NOMO-1 treated with DMSO at 0.1 percent for 48 hours (cell line): ENCODE data around the gene NFATC3.
A peak's percentile ranks its signal among the peaks of the same experiment; 100 is the strongest.
"Not testable (repeated sequence)": the region's sequence is repeated elsewhere in the genome, so short reads cannot be mapped to it uniquely, and the experiment has no call there.

Experiments
- DNase-seq: peaks from one replicate; lab custom pipeline; 2025; ENCODE audit not compliant: unreplicated experiment; lab: John Stamatoyannopoulos, UW

The NFATC3 gene

GRCh38 chr16:68088130-68088972 lies 3.2 kb downstream of the NFATC3 start:
- DNase-seq = no peak

GRCh38 chr16:68089067-68089466 lies 3.9 kb downstream of the NFATC3 start:
- DNase-seq = no peak

- peak; percentile 20 for DNase-seq
These were observed 5.0 kb downstream of the NFATC3 start for GRCh38 chr16:68090130-68090529.

DNA sequence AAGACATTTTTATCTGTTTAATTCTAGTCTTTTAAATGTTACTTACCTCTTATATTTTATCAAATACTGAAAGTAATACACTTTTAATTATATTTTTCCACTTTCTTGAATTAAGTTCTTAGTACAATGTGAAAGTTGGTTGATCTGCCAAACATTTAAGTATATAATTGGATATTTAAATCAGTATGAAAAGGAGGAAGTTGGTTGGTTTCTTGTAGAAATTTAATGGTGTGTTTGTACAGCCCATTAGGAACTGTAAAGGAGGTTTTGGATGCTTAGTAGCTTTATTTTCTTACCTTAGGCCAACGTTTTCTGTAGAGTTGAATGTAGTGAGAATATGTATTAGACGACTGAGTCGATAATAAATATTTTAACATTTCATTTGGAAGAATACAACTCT lies 5.4 kb downstream of the NFATC3 start:
- DNase-seq = peak; percentile 69

GRCh38 chr16:68091380-68092261 lies 6.5 kb downstream of the NFATC3 start:
- peak; percentile 5 for DNase-seq

- not testable (repeated sequence) for DNase-seq
These were observed 7.1 kb downstream of the NFATC3 start for GRCh38 chr16:68092275-68092674.

GRCh38 chr16:68093816-68094613 lies 8.8 kb downstream of the NFATC3 start:
- DNase-seq = peak; percentile 45

- no peak for DNase-seq
These were observed 9.4 kb downstream of the NFATC3 start for GRCh38 chr16:68094614-68094934.

GRCh38 chr16:68096491-68096890 lies 11.3 kb downstream of the NFATC3 start:
- no peak for DNase-seq

DNA sequence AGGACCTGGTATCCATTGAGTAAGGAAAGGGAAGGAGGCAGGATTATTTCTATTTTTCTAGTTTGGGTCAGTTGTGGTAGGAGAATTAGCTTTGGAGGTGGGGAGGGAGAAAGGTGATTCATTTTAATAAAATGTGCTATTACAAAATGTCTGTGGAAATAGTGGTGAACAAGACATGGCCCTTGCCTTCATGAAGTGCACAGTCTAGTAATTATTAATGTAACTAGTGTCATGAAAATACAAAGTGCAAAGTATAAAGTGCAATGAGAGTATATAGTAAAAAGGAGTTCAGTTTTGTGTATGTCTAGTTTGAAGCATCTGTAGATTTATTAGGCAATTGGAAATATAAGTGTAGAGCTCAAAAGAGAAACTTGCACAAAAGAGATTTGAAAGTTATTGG lies 11.9 kb downstream of the NFATC3 start:
- no peak for DNase-seq

DNA sequence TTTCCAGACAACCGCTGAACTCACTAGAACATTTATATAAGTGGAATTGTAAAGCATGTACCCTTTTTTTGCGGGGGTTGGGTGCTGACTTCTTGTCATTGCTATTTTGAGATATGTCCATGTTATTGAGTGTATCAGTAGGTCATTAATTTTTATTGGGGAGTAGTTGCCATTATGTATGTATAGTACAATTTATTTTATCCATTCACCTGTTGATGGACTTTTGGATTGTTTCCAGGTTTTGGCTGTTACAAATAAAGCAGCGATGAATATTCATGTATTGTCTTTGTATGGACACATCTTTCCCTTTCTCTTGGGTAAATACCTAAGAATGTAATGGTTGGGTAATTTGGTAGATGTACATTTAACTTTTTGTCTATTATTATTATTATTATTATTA lies 12.7 kb downstream of the NFATC3 start:
- no peak for DNase-seq

DNA sequence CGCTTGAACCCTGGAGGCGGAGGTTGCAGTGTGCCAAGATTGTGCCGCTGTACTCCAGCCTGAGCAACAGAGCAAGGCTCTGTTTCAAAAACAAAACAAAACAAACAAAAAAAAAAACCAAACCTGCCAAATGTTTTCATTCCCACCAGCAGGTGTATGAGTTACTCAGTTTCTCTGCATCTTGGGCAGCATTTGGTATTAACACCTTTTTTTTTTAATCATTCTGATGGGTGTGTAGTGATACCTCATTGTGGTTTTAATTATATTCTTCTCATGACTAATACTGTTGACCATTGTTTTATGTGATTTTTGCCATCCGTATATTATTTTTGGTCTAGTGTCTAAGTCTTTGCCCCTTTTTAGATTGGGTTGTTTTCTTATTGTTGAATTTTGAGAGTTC lies 15.3 kb downstream of the NFATC3 start:
- no peak for DNase-seq

GRCh38 chr16:68105611-68106010 lies 20.4 kb downstream of the NFATC3 start:
- no peak for DNase-seq

GRCh38 chr16:68107230-68107928 lies 22.2 kb downstream of the NFATC3 start:
- DNase-seq = not testable (repeated sequence)

DNA sequence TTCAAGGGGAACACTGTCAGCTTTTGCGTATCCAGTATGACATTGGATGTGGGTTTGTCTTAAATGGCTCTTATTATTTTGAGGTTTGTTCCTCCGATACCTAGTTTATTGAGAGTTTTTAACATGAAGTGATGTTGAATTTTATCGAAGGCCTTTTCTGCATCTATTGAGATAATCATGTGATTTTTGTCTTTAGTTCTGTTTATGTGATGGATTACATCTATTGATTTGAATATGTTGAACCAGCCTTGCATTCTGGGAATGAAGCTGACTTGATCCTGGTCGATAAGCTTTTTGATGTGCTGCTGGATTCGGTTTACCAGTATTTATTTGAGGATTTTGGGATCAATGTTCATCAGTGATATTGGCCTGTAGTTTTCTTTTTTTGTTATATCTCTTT lies 24.0 kb downstream of the NFATC3 start:
- not testable (repeated sequence) for DNase-seq

DNA sequence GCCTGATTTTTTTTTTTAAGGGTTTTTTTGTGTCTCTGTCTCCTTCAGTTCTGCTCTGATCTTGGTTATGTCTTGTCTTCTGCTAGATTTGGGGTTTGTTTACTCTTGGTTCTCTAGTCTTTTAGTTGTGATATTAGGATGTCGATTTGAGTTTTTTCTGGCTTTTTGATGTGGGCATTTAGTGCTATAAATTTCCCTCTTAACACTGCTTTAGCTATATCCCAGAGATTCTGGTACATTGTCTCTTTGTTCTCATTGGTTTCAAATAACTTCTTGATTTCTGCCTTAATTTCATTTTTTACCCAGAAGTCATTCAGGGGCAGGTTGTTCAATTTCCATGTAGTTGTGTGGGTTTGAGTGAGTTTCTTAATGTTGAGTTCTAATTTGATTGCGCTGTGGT lies 25.4 kb downstream of the NFATC3 start:
- not testable (repeated sequence) for DNase-seq

- no peak for DNase-seq
These were observed 26.2 kb downstream of the NFATC3 start for GRCh38 chr16:68111379-68111778.

GRCh38 chr16:68113059-68113761 lies 28.0 kb downstream of the NFATC3 start:
- DNase-seq = peak; percentile 19

DNA sequence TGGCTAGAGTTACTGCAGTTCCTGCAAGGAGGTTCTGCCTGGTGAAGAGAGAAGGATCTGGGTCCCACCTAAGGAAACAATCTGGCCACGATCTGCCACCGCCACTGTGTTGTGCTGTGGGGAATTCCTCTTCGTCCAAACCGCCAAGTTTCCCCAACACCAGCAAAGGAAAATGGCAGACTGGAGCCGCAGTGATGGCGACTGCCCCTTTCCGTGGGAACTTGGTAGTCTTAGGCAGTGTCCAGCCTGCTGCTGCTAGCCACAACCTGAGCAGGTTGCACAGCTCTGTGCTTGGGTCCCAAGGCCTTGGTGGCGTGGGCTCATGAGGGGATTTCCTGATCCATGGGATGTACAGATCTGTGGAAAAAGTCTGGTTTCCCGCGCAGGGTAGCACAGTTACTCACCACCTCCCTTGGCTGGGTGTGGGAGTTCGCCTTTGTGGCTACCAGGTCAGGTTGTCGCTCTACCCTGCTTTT lies 28.6 kb downstream of the NFATC3 start:
- DNase-seq = no peak

- not testable (repeated sequence) for DNase-seq
These were observed 29.8 kb downstream of the NFATC3 start for GRCh38 chr16:68114939-68115338.
